ENCODE data around the gene PCDHGA1. TPM values are rescaled to one million over a fixed set of nuclear protein-coding genes. Genes with fewer than 3 reads are reported as not detected.

The PCDHGA1 gene
- total RNA-seq, 1 experiment from 2014 or later: 0.63 TPM

DNA sequence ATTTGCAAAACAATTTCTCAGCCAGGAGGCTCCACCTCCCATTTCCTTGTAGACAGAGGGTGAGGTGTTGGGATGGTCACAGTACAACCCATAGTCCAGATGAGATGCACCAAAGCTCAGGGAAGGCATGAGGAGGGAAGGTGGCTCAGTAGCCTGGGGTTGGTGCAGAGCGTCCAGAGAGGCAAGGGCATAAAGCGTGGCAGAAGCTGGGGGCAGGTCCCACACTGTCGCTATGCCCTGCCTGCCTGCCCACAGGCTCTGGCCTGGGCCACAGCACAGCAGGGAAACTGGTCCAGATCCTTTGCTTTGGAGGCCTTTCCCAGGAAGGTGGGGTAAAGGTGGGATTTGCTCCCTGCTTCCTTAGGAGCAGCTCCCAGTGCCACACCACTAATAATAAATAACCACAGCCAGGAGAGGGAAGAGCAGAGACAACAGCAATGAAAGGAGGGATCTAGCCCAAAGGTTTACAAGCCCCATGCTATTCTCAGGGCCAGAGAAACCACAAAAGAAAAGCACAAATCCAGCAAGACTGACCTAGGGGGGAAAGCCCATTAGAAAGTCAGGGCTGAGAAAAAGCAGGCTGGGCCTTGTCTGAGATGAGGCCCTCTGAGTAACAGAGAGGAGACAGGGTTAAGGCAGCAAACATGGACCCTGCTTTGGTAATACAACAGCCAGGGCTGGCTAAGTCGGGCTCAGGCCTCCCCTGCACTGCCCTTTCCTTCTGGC is 185.8 kb downstream of the PCDHGA1 start:
- Histone ChIP-seq H3T11ph (ENCODE audit: low read length) (no peak overlapping the region), H3K79me1 (ENCODE audit: insufficient read depth, low read depth, low read length, poor library complexity, severe bottlenecking) (no peaks in the 10 kb centered on the region), H3K4me2 (ENCODE audit: insufficient read depth, insufficient read length, low read length) (no peak overlapping the region), H3K4me1 (ENCODE audit: insufficient read depth, low read length) (no peaks in the 10 kb centered on the region; the same call in 1 of the 2 replicates), H4K8ac (replicated peaks; ENCODE audit: insufficient read length, low read depth, low read length) (no peak overlapping the region), H3K23ac (ENCODE audit: insufficient read length, low read depth, low read length) (no peak overlapping the region), H2BK5ac (ENCODE audit: insufficient read length, low read length) (no peak overlapping the region), H3K14ac (ENCODE audit: insufficient read depth, low read length) (no peak overlapping the region), H2BK12ac (ENCODE audit: insufficient read length, low read depth, low read length) (no peak overlapping the region), H3K9ac (ENCODE audit: extremely low read depth, insufficient read length, low read length) (no peak overlapping the region), H3K27me3 (ENCODE audit: insufficient read depth, low read length) (no peaks in the 10 kb centered on the region), H3K27ac (ENCODE audit: insufficient read length, low read depth, low read length) (no peak overlapping the region), H3K56ac (ENCODE audit: insufficient read length, low read depth, low read length) (no peak overlapping the region), H3K9me3 (ENCODE audit: control insufficient read depth, low read depth, low read length) (no peaks in the 10 kb centered on the region), H2BK20ac (ENCODE audit: low read depth, low read length, poor library complexity, severe bottlenecking) (no peak overlapping the region), H2AK5ac (ENCODE audit: insufficient read length, low read length) (no peak overlapping the region), H3K4ac (ENCODE audit: low read depth, low read length) (no peak overlapping the region), H3K79me2 (ENCODE audit: insufficient read depth, low read length) (no peaks in the 10 kb centered on the region), H4K5ac (ENCODE audit: insufficient read length, low read depth, low read length) (no peak overlapping the region), H4K20me1 (ENCODE audit: control insufficient read depth, insufficient read depth, insufficient read length) (no peaks in the 10 kb centered on the region), H3K23me2 (ENCODE audit: insufficient read length, low read depth, low read length, poor library complexity, severe bottlenecking) (peaks cover 17% of the 10 kb centered on the region), H2AFZ (ENCODE audit: low read length) (no peak overlapping the region), H2BK120ac (ENCODE audit: low read depth, low read length, poor library complexity, severe bottlenecking) (no peak overlapping the region), H3K18ac (ENCODE audit: insufficient read length, low read depth, low read length) (no peak overlapping the region), H2BK15ac (ENCODE audit: low read depth, low read length) (no peak overlapping the region), H4K91ac (ENCODE audit: insufficient read length, low read depth, low read length) (no peak overlapping the region)
- H3K27me3 Mint-ChIP-seq (ENCODE audit: low read depth): peaks cover 3% of the 10 kb centered on the region; the same call in 1 of the 2 replicates
- H3K36me3 Mint-ChIP-seq (ENCODE audit: insufficient read depth in 1 of 3, low read depth in 3 of 3): peaks cover 27 to 65% (median 44%) of the 10 kb centered on the region in 3 experiments
- no peak overlapping the region for H3K4me3 Mint-ChIP-seq
- H3K4me1 Mint-ChIP-seq: peaks cover 30 to 42% of the 10 kb centered on the region in 2 experiments
- WGBS (ENCODE audit: extremely low coverage, insufficient read length, low lambda C conversion rate): no CpG with 5 or more reads among the region's 4 CpGs
- no peak for DNase-seq
- TF ChIP-seq, protein P1, sequence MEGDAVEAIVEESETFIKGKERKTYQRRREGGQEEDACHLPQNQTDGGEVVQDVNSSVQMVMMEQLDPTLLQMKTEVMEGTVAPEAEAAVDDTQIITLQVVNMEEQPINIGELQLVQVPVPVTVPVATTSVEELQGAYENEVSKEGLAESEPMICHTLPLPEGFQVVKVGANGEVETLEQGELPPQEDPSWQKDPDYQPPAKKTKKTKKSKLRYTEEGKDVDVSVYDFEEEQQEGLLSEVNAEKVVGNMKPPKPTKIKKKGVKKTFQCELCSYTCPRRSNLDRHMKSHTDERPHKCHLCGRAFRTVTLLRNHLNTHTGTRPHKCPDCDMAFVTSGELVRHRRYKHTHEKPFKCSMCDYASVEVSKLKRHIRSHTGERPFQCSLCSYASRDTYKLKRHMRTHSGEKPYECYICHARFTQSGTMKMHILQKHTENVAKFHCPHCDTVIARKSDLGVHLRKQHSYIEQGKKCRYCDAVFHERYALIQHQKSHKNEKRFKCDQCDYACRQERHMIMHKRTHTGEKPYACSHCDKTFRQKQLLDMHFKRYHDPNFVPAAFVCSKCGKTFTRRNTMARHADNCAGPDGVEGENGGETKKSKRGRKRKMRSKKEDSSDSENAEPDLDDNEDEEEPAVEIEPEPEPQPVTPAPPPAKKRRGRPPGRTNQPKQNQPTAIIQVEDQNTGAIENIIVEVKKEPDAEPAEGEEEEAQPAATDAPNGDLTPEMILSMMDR (conservative IDR thresholded peaks at IDR 0.05): no peak
- peak overlapping the region; percentile 80 to 83 (median 82); a peak in 6 of 7 replicates for H3K27ac Mint-ChIP-seq
- H3K9me3 Mint-ChIP-seq: no peaks in the 10 kb centered on the region; a peak in 1 of 5 replicates
